Uterus (tissue), 4 donors: ENCODE measurements around the gene FNBP1L. TPM values are rescaled to one million over a fixed set of nuclear protein-coding genes. Genes with fewer than 3 reads are reported as not detected.
"Not testable (repeated sequence)": the region's sequence is repeated elsewhere in the genome, so short reads cannot be mapped to it uniquely, and the experiment has no call there.

Experiments
- DNase-seq, 2 donors: peaks; one replicate each; pipeline ENCODE4 v3.0.0-alpha.2; 2019 to 2020
- H3K27ac ChIP-seq, 2 donors: fragments of 200-600 bp; sonication (generic); 1 replicate in 1 of 2; 2 replicates in 1 of 2; pipeline ENCODE4 v1.5.1; 2016 to 2018
- H3K27me3 ChIP-seq, 2 donors: fragments of 200-600 bp; sonication (generic); one replicate each; pipeline ENCODE4 v1.5.1; 2018 to 2019; ENCODE audit warnings: control low read depth in 1 of 2
- H3K36me3 ChIP-seq, 2 donors: fragments of 200-600 bp; sonication (generic); one replicate each; pipeline ENCODE4 v1.5.1; 2019; ENCODE audit warnings: control low read depth in 1 of 2
- H3K4me1 ChIP-seq, 2 donors: fragments of 200-600 bp; sonication (generic); one replicate each; pipeline ENCODE4 v1.5.1; 2018 to 2019; ENCODE audit warnings: control low read depth in 1 of 2
- H3K4me3 ChIP-seq, 2 donors: fragments of 200-600 bp; sonication (generic); 1 replicate in 1 of 2; 2 replicates in 1 of 2; pipeline ENCODE4 v1.5.1; 2018 to 2019; ENCODE audit warnings: mild to moderate bottlenecking in 1 of 2
- H3K9me3 ChIP-seq, 2 donors: fragments of 200-600 bp; sonication (generic); one replicate each; pipeline ENCODE4 v1.5.1; 2019; ENCODE audit warnings: control low read depth in 1 of 2
- CTCF ChIP-seq, 4 experiments: fragments of 200-600 bp in 2 of 4; fragments of 450-650 bp in 2 of 4; sonication (generic) in 2 of 4; IDR thresholded peaks; one replicate each; pipeline ENCODE4 v1.5.1; 2016 to 2019; ENCODE audit warnings: antibody characterized with exemption in 4 of 4, mild to moderate bottlenecking in 2 of 4, moderate library complexity in 1 of 4
- POLR2A ChIP-seq, 2 donors: fragments of 450-650 bp; IDR thresholded peaks; one replicate each; pipeline ENCODE4 v1.6.1; 2016; ENCODE audit warnings: antibody characterized with exemption in 2 of 2, mild to moderate bottlenecking in 1 of 2, moderate library complexity in 1 of 2
- intact Hi-C: fragments of 100-400 bp; cut with DNase I; formaldehyde crosslinking; loops from one replicate; pipeline ENCODE4 v1.15.1; 2023; ENCODE audit warnings: low total_unique reads
- total RNA-seq, 4 donors: library from RNA; depleted of rRNA in 3 of 4; stranded (reverse); fragments of >200 nt in 3 of 4; gene quantifications; one replicate each; pipeline versions ENCODE4 v1.1.0 to v1.2.4, GENCODE V29; 2014 to 2023
- donor health status: DM: yes; HTN: yes; CAD: no.

The FNBP1L gene
- total RNA-seq, 4 donors from 2014 or later = 14.9 to 88.1 (median 23.0) TPM

GRCh38 chr1:93588206-93588605 lies 140.3 kb downstream of the FNBP1L start:
- Histone ChIP-seq H3K4me1 (no peaks in the 10 kb centered on the region), H3K27me3 (no peaks in the 10 kb centered on the region), H3K4me3 (no peak overlapping the region), H3K36me3 (no peaks in the 10 kb centered on the region), H3K27ac (no peak overlapping the region), H3K9me3 (no peaks in the 10 kb centered on the region)
- TF ChIP-seq POLR2A (IDR thresholded peaks at IDR 0.05) (no peak), CTCF (IDR thresholded peaks at IDR 0.05) (no peak)
- intact Hi-C loops = no loop called here
- DNase-seq = no peak

- Histone ChIP-seq H3K9me3 (no peaks in the 10 kb centered on the region), H3K4me1 (no peaks in the 10 kb centered on the region), H3K4me3 (no peak overlapping the region), H3K27me3 (no peaks in the 10 kb centered on the region), H3K27ac (no peak overlapping the region), H3K36me3 (no peaks in the 10 kb centered on the region)
- DNase-seq = no peak
- intact Hi-C loops = no loop called here
- no peak for TF ChIP-seq CTCF (IDR thresholded peaks at IDR 0.05)
- TF ChIP-seq POLR2A (IDR thresholded peaks at IDR 0.05) = no peak
Observed at GRCh38 chr1:93588955-93589354, 141.0 kb downstream of the FNBP1L start.

- DNase-seq, H3K36me3 ChIP-seq, H3K4me1 ChIP-seq, H3K27me3 ChIP-seq, H3K4me3 ChIP-seq, H3K9me3 ChIP-seq, H3K27ac ChIP-seq, intact Hi-C loops: not testable (repeated sequence)
Observed at GRCh38 chr1:93591291-93591675, 143.4 kb downstream of the FNBP1L start.

- Histone ChIP-seq H3K27me3 (no peaks in the 10 kb centered on the region), H3K27ac (peak overlapping the region in 1 of 2 donors; percentile 26), H3K9me3 (no peaks in the 10 kb centered on the region), H3K4me3 (no peak overlapping the region), H3K36me3 (no peaks in the 10 kb centered on the region), H3K4me1 (peaks cover 0 to 5% of the 10 kb centered on the region in 2 donors)
- intact Hi-C loops = no loop called here
- no peak for TF ChIP-seq POLR2A (IDR thresholded peaks at IDR 0.05)
- TF ChIP-seq CTCF (IDR thresholded peaks at IDR 0.05) = no peak
- no peak for DNase-seq
Observed at GRCh38 chr1:93591676-93592550, 144.0 kb downstream of the FNBP1L start.

GRCh38 chr1:93592551-93592949 lies 144.6 kb downstream of the FNBP1L start:
- no peak for TF ChIP-seq POLR2A (IDR thresholded peaks at IDR 0.05)
- no peak for TF ChIP-seq CTCF (IDR thresholded peaks at IDR 0.05)
- H3K27me3 ChIP-seq = no peaks in the 10 kb centered on the region
- intact Hi-C loops = no loop called here
- H3K27ac ChIP-seq = peak overlapping the region in 1 of 2 donors; percentile 26
- peaks cover 0 to 5% of the 10 kb centered on the region in 2 donors for H3K4me1 ChIP-seq
- H3K36me3 ChIP-seq = no peaks in the 10 kb centered on the region
- no peak overlapping the region for H3K4me3 ChIP-seq
- no peaks in the 10 kb centered on the region for H3K9me3 ChIP-seq
- DNase-seq = no peak
